Measurements from ENCODE around the gene GNAI3.

GNAI3 gene

GRCh38 chr1:109548321-109549267 lies at the start of gene GNAI3:
TSS of gene GNAI3 (plus strand) at chr1:109548615. CDS start at chr1:109548721, 106 bp downstream.
- DNase-seq (ENCODE audit: low spot score): peak; percentile 98

GRCh38 chr1:109499081-109499480 lies 49.3 kb upstream of the GNAI3 start:
- DNase-seq (ENCODE audit: low spot score): no peak

- peak; percentile 66 for DNase-seq (ENCODE audit: low spot score)
Measured at GRCh38 chr1:109499661-109500536, 48.5 kb upstream of the GNAI3 start.

GRCh38 chr1:109500941-109501381 lies 47.5 kb upstream of the GNAI3 start:
- DNase-seq (ENCODE audit: low spot score): no peak

- no peak for DNase-seq (ENCODE audit: low spot score)
Measured at GRCh38 chr1:109501644-109502363, 46.6 kb upstream of the GNAI3 start.

GRCh38 chr1:109502364-109502851 lies 46.0 kb upstream of the GNAI3 start:
- DNase-seq (ENCODE audit: low spot score): no peak

GRCh38 chr1:109503935-109504334 lies 44.5 kb upstream of the GNAI3 start:
- no peak for DNase-seq (ENCODE audit: low spot score)

- DNase-seq (ENCODE audit: low spot score): no peak
Measured at GRCh38 chr1:109504974-109505373, 43.4 kb upstream of the GNAI3 start.

- DNase-seq (ENCODE audit: low spot score): no peak
Measured at GRCh38 chr1:109508001-109508872, 40.2 kb upstream of the GNAI3 start.

- no peak for DNase-seq (ENCODE audit: low spot score)
Measured at GRCh38 chr1:109508873-109509175, 39.6 kb upstream of the GNAI3 start.

GRCh38 chr1:109509176-109510134 lies 39.0 kb upstream of the GNAI3 start, which contains the start of gene AMIGO1:
TSS of gene AMIGO1 (minus strand) at chr1:109509727. CDS start at chr1:109508912, 815 bp downstream.
- peak; percentile 61 for DNase-seq (ENCODE audit: low spot score)

- no peak for DNase-seq (ENCODE audit: low spot score)
Measured at GRCh38 chr1:109513110-109513710, 35.2 kb upstream of the GNAI3 start.

- no peak for DNase-seq (ENCODE audit: low spot score)
Measured at GRCh38 chr1:109514846-109515245, 33.6 kb upstream of the GNAI3 start.

GRCh38 chr1:109516872-109517271 lies 31.5 kb upstream of the GNAI3 start:
- no peak for DNase-seq (ENCODE audit: low spot score)

GRCh38 chr1:109517337-109517736 lies 31.1 kb upstream of the GNAI3 start:
- no peak for DNase-seq (ENCODE audit: low spot score)

- no peak for DNase-seq (ENCODE audit: low spot score)
Measured at GRCh38 chr1:109521002-109521951, 27.1 kb upstream of the GNAI3 start.

GRCh38 chr1:109522026-109522425 lies 26.4 kb upstream of the GNAI3 start:
- DNase-seq (ENCODE audit: low spot score): no peak

- no peak for DNase-seq (ENCODE audit: low spot score)
Measured at GRCh38 chr1:109523706-109524105, 24.7 kb upstream of the GNAI3 start.
